ENCODE data around the gene VANGL1.
A peak's percentile ranks its signal among the peaks of the same experiment; 100 is the strongest.
"Not testable (repeated sequence)": the region's sequence is repeated elsewhere in the genome, so short reads cannot be mapped to it uniquely, and the experiment has no call there.

The VANGL1 gene

DNA sequence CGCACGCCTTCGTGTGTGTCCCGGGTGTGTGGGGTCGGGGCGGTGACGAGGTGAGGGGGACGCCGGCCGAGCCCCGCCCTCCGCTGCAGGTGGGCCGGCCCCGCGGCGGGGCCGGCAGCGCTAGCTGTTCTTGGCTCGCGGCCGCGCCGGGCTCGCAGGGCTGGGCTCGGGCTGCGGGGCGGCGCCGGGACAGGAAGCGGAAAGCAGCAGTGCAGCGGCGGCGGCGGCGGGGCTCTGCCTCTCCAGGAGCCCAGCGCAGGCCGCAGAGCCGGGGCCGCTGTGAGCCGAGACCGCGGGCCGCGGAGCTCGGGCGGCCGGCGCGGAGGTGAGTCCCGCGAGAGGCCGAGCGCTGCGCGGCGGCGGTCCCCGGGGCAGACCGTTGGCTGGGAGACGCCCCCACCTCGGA lies at the start of gene VANGL1:
TSS of gene VANGL1 (plus strand) at position 209 of the 406 bp plus-strand sequence. CDS start 9,444 bp downstream, outside the sequence.
- DNase-seq: peak; percentile 69

DNA sequence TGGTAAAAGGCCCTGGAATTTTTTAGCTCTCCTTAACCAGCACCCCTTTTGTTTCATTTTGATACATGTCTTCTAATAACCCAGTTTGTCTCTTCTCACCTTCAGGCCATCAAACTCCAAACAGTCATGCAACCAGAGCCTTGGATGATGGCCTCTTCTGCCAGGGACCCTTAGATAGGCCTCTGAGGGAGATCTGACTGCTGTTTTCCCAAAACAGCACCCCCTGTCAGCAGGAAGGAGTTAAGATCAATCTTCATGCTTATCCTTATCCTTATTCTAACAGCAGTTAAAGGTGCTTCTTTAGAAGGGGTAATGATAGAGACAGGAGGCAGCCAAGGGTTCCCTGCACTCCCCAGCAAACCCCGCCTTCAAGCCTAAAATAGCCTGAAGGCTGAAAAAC lies 49.5 kb upstream of the VANGL1 start:
- no peak for DNase-seq

DNA sequence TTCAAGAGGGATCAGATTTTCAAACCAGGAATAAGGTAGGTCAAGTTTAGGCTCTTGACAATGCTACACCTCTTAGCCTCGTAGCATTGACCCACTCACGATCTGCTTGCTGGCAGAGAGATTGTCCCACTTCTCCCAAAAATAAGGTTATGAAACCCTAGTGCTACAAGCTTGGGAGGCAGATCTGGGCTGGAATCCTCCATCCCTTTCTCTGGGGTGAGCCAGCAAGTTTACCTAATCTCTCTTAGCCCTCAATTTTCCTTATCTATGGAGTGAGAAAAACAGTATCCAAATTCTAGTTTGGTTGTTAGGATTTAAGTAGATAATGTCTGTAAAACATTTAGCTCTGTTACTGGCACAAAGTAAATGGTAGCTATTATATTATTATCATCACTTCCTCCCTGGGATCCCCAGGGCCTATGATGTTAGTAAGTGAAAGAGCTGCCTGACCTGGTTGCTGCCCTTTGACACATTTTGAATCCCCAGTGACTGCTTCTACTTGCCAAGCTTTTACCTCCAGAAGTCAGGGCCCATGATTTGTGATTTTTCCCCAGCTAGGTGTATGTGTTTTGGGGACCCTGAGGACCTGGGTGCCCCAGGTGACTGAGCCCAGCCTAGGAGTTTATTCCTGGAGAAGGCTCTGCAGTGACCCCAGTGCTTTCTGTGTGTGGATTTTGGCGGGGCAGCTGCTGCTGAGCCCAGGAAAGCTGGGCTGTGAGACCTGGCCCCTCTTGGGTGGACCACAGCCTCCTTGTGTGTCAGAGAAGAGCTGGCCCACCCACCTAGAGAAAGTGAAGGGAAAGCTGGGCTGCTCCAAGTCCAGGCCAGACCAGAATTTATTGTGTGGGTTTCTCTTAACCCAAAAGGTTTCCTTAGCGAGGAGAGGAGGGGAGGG lies 48.2 kb upstream of the VANGL1 start:
- DNase-seq: no peak

DNA sequence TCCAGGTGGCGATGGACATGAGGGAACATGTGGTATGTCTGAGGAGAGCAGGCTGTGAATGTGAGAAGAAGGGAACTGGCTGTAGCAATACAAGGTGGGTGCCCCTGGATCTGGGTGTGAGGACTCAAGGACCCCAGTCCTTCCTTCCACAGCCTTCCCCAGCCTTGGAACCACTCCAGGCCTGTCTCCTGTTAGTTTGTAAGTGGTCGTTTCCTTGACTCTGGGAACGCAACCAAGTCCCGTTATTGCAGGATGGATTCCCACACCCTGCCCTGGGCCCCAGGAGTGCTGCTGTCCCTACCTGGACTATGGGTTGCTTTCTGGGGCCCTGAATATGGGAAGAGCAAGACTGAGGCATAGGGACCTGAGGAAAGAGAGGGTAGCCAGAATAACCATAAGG lies 47.2 kb upstream of the VANGL1 start:
- DNase-seq: no peak

DNA sequence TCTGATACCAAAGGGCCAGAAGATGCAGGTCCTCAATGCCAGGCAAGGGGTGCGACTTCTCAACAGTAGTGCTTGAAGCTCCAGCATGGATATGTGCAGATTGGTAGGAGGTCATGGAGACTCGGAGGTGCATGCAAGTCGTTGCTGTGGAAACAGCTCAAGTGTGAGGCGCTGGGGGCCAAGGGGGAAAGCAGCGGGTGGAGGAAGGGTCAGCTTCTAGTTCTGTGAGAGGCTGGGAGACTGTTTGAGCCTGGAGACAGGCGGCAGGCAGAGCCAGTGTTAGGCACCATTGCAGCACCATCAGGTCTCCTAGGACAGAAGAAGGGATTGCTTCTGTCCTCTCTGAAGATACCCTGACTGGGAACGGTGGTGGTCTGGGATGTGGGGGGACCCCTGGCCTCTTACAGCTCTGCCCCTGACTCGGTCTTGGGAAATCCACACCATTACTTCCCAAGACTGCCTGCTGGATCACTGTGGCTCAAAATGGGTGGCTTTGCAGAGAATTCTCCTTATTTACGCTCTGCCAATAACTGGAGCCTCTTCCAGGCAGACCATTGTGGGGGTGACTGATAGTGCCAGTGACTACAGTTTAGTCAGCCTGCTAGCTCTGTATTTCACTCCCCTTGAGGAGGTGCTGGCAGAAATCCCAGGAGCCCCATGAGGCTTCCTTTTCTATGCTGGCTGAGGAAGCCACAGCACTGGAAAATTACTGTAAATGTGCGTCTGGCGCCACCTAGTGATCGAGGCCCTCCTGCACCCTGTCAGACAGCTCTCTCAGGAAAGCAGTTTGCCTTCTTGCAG lies 46.3 kb upstream of the VANGL1 start:
- DNase-seq: peak; percentile 92

DNA sequence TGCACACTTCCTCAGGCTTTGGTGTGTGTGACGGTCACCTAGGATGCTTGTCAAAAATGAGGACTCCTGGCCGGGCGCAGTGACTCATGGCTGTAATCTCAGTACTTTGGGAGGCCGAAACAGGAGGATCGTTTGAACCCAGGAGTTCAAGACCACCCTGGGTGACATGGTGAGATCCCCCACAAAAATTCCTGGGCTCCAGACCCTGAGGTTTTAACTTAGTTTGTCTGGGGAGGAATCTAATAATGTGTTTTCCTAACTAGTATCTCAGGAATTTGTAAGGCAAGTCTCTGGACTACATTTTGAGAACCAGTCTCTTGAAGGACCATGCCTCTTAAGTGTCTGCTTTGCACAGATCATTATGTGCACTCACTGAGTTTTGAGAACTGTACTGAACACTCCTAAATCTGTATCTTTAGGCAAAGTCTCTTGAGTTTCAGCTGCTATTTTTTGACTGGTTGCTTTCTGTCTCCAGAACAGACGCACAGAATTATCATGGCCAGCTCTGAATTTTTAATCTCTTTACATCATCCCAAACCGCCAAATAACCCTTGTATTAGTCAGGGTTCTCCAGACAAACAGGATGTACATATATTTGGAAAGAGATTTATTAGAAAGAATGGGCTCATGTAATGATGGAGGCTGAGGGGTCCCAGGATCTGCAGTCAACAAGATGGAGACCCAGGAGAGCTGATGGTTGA lies 45.5 kb upstream of the VANGL1 start:
- DNase-seq: no peak

DNA sequence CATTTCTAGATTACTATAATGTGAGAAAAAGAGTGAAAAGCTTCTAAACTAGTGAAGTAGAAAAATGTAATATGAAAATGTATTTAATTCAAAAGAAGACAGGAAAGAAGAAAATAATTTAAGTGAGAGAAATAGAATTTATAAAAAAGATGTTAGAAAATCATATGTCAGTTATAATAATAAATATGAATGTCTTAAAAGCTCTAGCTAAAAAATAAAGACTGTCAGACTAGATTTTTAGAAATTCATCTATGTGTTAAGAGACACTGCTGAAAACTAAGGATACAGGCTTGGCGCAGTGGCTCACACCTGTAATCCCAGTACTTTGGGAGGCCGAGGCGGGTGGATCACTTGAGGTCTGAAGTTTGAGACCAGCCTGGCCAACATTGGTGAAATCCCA lies 37.3 kb upstream of the VANGL1 start:
- no peak for DNase-seq

DNA sequence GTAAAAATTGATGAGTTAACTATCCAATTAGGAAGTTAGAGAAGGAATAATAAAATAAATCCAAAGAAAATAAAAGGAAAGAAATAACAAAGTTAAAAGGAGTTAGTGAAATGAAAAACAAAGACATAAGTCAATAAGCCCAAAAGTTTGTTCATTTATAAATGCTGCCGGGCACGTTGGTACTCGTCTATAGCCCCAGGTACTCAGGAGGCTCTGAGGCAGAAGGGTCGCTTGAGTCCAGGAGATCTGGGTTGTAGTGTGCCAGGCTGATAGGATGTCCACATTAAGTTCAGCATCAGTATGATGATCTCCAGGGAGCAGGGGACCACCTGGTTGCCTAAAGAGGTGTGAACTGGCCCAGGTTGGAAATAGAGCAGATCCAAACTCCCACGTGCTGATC lies 35.5 kb upstream of the VANGL1 start:
- DNase-seq: no peak

DNA sequence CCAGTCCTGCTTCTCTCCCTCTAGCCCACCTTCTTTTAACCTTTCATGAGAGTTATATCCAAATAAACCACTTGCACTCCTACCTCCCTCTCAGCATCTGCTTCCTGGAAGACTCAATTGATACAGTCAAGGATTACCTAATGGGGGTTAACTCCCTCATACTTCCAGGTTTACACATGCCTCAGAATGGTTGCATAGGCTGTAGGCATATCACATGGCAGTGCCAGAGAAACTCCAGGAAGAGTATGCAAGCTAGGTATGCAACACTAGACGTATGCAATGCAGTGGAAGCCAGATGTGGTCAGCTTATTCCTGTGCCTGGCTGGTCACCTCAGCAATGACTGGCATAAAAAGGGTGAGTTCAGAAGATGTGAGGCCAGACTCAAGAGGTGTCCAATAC lies 32.7 kb upstream of the VANGL1 start:
- no peak for DNase-seq

DNA sequence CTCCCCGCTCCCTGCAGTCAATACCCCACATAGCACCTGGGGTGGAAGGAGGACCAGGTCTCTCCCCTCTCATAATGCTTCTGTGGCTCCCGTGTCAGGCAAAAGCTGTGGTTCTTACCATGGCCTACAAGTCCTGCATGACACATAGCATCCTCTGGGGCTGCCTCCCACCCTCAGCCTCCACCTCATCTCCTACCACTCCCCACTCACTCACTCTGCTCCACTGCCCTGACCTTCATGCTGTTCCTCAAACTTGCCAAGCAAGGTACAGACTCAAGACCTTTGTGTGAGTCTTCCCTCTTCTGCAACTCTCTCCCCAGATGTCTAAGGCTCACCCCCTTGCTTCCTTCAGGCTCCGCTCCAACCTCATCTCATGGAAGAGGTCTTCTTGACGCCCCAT lies 28.0 kb upstream of the VANGL1 start:
- DNase-seq: no peak

DNA sequence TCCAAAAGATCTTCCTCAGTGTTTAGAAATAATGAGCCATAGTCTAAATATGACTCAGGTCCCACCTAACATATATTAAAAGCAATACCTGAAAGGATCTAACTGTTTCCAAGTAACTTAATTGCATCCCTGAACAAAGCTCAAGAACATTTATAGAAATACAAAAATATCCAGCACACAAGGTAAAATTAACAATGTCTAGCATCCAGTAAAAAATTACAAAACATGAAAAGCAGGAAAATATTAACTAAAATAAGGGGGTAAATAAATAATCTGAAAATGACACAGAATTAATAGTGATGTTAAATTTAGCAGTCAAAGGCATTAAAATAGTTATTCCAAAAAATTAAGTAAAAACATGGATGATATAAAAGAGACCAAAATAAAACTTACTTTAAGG lies 21.3 kb upstream of the VANGL1 start:
- DNase-seq: no peak

DNA sequence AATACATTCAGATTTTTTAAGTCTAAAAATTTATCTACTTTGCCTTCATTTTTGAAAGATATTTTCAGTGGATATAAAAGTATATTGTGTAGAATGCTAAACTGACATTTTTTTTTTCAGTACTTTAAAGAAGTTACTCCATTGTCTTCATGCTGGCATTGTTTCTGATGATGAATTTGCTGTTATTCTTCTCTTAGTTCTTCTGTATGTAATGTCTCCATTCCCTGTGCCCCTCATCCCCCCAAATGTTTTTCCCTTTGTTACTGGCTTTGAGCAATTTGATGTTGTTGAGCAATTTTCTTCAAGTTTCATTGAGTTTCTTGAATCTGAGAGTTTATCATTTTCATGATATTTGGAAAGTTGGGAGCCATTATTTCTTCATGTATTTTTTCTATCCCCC lies 20.8 kb upstream of the VANGL1 start:
- DNase-seq: no peak

DNA sequence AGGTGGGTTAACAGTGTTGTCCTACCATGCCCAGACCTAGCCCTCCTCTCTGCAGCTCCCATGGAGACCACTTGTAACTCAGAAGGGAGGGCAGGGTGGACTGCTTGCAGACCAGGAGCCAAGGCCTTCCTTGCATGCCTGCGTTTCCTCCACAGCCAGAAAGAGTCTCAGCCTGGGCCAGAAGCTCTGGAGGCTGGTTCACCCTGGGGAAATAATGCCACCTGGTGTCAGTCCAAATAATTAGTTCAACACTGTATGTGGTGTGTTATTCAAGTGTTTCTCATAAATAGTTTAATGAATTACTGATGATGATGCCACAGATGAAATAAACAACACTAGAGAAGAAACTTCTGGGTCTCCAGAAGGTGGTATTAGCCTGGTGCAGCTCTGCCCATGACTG lies 16.9 kb upstream of the VANGL1 start:
- peak; percentile 9 for DNase-seq

DNA sequence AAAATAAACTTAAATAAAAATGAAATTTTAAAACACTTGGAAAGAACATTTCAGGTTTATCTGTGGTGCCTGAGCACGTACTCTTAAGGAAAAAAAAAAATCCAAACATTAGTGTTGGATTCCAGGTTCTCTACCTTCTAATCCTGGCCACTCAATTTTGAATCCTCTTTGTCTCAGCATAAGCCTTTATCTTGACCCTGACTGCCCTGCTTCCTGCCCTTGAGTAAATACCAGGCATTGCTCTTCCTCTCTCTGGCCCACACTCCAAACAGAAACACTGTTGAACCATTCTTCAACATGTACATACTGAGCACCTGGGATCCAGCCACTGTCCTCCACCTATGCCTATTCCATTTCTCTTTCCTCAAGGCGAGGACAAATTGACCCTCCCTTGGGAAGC lies 11.4 kb upstream of the VANGL1 start:
- DNase-seq: no peak

DNA sequence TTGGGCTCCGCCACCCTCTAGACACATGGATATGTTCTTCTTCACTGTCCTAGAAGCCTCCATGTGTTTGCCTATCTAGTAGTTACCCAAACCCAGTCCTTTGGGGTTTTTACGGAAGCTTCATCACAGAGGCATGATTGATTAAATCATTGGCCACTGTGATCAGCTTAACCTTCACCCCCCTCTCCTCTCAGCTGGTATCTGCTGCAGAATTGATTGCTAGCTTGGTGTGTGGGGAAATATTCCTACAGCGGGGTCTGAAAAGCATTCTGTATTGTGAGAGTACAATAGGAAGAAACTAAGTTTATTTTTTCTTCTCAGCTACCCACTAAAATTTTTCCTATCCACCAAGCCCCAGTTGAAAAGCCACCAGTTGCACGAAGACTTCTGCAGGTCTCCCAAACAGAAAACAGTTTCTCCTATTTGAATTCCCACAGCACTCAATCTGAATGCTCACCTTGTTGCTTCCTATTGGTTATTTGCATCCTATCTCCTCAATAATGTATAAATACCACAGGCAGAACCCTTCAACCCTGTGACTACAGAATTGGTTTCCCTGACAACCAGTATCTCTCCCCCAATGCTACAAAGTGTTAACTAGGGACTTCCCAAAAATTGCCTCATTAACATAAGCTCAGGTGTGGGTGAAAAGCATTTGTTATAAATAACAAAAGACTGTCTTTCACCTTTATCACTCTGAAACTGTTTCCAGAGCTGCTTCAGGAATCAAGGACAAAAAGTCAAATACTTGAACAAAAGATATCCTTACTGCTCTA lies 9.3 kb upstream of the VANGL1 start:
- no peak for DNase-seq

DNA sequence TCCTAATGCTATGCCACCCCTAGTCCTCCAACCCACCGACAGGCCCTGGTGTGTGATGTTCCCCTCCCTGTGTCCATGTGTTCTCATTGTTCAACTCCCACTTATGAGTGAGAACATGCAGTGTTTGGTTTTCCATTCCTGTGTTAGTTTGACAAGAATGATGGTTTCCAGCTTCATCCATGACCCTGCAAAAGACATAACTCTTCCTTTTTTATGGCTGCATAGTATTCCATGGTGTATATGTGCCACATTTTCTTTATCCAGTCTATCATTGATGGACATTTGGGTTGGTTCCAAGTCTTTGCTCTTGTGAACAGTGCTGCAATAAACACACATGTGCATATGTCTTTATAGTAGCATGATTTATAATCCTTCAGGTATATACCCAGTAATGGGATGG lies 8.2 kb upstream of the VANGL1 start:
- DNase-seq: not testable (repeated sequence)

DNA sequence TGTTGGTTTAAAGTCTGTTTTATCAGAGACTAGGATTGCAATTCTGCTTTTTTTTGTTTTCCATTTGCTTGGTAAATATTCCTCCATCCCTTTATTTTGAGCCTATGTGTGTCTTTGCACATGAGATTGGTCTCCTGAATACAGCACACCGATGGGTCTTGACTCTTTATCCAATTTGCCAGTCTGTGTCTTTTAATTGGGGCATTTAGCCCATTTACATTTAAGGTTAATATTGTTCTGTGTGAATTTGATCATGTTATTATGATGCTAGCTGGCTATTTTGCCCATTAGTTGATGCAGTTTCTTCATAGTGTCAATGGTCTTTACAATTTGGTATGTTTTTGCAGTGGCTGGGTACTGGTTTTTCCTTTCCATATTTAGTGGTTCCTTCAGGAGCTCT lies 4.5 kb upstream of the VANGL1 start:
- not testable (repeated sequence) for DNase-seq

DNA sequence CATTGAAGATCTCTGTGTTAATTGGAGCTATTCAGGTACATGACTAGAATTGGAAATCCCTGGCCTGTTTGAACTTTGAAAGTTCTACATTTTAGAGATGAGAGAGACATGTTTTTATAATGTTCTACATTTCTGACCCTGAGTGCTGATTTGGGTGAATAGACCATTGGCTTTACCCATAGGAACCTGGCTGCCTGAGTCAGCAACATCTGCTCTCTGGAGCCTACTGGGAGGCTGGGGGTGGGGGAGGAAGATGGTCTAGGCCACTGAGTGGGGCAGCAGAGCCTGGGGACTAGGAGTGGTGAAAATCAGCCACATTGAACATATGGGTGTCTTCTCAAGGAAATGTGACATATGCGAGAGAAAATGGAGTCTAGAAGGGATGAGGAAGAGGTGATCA lies 1.4 kb upstream of the VANGL1 start:
- DNase-seq: no peak

DNA sequence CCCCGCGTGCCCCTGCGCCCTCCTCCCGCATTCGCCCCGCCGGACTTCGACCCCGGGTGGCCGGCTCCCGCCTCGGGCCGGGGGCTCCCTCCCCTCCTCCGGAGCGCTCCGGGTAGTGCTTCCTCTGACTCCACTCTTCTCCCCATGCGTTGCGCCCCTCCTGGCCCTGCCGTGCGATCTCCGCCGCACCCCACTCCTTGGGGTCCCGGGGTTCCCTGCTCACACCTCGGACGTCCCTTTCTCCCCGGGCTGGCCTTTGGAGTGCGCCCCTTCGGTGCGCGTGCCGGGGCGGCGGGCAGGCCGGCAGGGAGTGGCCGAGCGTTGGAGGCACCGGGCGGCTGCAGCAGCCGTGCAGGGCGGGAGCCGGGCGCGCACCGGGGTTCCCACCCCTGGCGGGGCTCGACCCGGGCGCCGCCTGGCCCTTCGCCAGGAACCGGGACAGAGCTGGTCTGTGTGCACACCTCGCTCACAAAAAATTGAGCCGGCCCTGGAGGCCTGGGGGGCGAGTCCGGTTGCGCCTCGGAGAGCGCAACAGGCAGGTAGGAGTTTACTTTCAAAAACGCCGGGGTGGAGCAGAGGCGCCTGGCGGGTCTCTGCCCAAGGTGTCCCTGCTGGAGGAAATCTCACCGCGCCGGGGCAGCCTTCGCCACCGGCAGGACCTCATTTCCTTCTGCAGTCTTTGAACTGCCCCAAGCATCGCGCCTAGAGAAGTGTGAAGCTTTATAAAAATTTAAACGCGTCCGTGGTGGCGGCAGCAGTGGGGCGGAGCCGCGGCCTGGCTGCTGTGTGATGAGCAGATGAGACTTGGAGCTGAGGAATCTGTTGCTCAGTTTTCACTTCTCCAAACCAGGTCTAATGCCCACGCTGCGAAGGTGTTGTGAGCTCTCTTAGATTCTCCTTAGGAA lies 650 bp downstream of the VANGL1 start:
- DNase-seq: peak; percentile 51

DNA sequence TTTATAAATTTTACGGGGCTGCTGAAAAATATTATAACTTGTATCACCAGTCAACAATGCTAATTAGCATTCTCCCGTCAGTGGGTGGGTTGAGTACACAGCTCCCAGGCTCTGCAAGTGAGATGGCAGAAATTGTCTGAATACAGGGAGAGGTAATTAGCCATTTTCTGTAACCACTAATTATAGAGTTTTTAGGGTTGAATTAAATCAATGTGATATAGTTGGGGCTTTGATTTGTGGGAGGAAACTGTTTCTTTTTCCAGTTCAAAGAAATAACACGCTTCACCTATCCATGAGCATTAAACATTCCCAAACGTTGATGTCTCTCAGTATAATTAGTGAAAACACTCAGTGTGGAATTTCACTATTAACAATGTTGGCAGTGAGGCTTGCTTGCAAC lies 1.5 kb downstream of the VANGL1 start:
- no peak for DNase-seq

DNA sequence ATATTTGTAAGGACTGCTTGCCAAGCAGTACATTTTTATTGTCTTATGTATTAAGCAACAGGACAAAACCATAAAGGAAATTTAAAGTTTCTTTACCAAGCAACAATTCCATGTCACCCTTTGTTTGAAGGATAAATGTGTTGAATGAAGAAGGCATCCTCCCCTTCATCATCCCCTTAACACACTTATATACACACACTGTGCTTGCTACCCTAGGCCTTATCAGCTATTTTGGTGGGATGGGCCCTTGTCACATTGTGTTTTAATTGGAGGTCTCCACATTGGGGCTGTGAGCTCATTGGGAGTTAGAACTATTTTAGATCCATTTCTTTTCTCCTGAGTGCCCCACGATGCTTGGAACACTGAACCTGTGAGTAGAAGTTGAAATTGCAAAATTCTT lies 1.9 kb downstream of the VANGL1 start:
- no peak for DNase-seq

DNA sequence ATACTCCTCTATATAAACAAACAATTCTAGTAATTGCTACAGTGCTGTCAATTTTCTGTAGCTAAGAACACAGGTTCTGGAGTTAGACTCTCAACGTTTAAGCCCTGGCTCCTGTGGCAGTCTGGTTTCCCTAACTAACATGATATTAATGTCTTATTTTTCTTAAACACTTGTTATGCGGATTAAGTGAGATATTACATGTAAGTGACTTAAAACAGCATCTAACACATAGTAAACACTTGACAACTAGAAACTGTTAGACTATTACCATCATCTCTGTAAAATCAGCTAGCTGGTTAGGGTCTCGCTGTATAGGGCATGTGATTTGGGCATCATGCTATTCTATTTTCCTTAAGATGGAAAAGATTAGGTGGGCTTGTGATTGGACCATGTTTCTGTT lies 2.3 kb downstream of the VANGL1 start:
- no peak for DNase-seq

Measured in NCI-H2171 treated with DMSO at 0.1 percent for 48 hours (cell line).